HG02970 (cell line): ENCODE data around the gene KIAA0319L.

Source experiments
- ATAC-seq: cut with Tn5 transposase; IDR thresholded peaks from one replicate; pipeline ENCODE4 v1.9.1; 2021; ENCODE audit warnings: mild to moderate bottlenecking, moderate library complexity, moderate number of reproducible peaks; ENCODE audit not compliant: unreplicated experiment, low FRiP score

KIAA0319L gene

DNA sequence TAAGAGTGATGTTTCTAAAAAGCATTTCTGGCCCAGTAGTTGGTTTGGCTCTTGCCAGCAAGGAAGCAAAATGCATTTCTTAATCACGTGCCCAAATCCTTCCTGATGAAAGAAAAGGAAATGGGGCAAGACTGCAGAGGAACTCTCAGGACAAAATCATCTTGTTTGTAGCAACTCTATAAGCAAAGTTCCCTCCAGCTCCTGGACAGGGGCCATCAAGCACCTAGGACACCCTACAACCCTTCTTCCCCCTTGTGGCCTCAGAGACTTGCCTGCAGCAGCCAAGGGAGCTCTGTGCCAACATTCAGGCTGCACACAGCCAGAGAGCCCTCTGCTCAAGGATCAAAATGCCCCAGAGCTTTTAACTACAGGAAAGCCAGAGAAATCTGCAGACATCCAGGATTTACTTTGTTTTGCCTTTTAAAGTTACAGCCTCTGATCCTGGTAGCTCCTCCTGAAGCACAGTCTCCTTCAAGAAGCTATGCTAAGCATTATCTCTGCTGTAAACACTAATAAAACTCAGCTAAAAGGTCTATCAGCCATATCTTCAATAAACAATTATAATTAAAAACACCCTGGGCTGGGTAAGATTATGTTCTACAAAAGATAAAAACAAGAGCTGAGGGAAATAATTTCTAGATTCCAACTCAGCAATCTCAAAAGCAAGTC, 105.0 kb downstream of the KIAA0319L start:
- no peak for ATAC-seq

DNA sequence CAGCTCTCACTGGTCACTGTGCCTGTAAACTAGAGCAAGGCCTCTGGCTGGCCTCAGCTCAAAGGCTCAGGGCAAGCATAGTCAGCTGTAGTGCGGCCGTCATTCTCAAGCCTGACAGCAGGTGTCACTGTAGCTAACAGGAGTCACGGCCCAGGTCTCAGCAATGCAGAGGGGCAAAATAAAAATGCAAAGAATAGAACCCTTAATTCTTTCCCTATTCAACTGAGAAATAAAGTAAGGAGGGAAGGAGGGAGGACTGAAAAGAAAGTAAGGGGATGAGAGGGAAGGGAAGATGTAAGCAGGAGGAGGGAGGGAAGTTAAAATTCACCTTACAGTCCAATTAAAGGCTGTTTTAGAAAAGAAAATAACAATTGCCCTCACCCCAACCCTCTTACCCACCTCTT, 106.1 kb downstream of the KIAA0319L start:
- no peak for ATAC-seq

DNA sequence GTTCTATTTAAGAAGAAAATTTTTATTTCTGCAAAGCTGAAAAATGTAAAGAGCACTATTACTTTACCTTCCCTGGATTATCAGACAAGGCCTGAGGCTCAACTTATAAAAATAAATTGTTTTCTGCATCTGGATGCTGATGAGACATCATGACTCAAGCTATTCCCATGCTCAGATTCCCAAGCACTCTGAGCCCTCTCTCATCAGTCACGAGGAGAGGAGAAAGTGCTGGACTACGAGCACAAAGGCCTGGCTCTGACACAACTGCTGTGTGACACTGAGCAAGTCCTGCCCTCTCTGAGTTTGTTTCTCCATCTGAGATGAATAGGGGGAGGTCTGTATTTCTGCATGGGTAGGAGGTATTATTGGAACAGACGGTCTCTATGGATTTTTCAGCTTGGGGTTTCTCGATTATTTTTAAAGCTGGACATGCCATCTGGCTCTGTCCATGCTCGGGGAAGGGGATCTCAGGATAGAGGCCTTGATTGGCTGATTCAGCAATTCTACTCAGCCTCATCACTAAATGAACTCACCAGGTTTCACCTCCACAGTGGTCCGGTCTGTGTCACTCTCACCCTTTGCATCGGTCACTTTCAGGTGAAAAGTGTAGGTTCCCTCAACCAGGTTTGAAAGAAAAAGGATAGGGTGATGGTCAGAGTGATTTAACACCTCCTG, 107.7 kb downstream of the KIAA0319L start:
- ATAC-seq = no peak

- ATAC-seq = no peak
Observed at GRCh38 chr1:35448344-35448801, 108.8 kb downstream of the KIAA0319L start.

DNA sequence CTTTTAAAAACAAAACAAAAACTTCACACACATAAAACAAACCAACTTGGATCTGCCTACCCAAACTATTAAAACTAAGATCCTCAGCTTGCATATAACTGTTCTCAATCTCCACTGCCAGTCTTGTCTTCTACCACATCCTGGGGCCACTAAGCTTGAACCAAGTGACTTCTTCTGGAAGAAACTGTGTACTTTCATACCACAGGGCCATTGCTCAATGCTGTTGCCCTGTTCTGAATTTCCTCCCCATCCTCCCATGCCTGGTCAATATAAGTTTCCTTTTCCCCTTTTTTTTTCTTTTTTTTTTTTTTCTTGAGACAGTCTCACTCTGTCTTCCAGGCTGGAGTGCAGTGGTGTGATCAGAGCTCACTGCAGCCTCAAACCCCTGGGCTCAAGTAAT, 109.9 kb downstream of the KIAA0319L start:
- no peak for ATAC-seq

- no peak for ATAC-seq
Observed at GRCh38 chr1:35444519-35444774, 112.8 kb downstream of the KIAA0319L start.

GRCh38 chr1:35443768-35444518, 113.3 kb downstream of the KIAA0319L start:
- no peak for ATAC-seq

DNA sequence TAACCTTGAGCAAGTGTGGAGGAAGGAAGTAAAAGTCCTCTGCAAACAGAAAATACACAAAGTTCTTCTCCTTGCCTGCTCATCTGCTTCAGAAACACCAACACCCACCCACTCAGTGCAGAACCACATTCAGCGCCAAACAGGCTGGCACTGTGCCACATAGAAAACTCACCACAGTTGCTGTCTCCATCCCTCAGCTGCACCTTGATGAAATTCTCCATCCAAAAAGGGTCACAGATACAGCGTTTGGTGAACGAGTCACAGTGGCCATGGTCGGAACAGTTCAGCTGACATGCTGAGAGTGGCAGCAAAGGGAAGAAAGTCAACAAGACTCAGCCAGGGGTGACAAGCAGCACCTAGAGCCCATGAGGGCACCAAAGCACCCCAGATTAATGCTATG, 114.5 kb downstream of the KIAA0319L start:
- no peak for ATAC-seq

DNA sequence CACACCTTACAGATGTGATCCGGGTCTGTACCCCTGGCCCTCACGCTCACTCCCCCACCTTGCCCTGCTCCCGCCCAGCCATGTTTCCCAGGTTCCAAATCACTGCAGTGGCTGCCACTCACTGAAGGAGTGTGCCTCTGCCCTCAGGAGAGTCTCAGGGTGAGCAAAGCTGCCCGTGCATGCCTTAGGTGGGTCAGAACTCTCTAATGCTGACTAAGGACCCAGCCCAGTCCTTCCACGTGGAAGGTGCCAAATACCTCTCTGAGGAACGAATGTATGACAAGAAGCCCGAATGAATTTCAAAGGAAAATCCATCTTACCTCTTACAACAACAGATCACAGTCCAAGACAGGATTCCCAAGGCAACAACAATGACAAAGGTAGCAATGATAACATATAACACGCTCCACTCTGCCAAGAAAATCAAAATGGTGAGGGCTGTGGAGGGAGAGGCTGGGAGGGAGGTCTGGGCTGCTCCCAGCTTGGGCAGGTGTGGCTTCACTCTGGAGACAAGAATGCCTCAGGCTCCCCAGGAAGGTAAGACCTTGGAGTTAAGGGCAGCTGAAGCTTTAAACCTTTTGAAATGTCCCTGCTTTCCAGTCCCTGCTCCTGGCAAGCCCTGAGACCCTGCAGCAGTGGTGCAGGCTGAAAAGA, 115.2 kb downstream of the KIAA0319L start:
- ATAC-seq = no peak

DNA sequence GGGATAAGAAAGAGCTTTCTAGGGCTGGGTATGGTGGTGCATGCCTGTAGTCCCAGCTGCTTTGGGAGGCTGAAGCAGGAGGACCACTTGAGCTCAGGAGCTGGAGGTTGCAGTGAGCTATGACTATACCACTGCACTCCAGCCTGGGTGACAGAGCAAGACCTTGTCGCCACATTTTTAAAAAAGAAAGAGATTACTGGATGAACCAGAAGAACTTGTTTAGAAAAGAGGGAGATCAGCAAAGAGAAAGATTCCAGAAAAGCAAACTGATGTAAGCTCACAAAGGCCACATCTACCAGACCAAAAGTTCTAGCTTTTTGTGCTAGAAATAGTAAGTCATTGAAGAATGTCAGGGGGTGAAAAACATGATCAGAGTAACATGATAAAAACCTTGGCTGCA, 117.6 kb downstream of the KIAA0319L start:
- ATAC-seq = no peak

DNA sequence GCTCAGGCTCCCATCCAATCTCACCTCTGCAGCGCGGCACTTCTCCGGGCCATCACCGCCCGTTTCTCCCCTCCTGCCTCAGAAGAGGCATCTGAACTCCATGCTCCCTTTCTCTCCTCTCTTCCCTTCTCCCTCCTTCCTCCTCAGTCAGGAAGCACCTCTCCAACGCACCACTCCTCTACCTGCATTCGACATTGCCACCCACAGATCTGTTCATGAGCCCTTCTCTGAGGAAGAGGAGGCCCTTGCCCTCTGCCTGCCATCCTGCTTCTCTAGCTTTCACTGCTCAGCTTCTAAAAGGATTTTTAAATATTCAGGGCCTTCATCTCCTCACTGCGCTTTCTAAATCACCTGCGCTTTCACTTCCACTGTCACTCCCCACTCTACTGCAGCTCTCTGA, 120.0 kb downstream of the KIAA0319L start:
- no peak for ATAC-seq

- no peak for ATAC-seq
Observed at GRCh38 chr1:35436078-35436477, 121.1 kb downstream of the KIAA0319L start.

- ATAC-seq = no peak
Observed at GRCh38 chr1:35434703-35435102, 122.5 kb downstream of the KIAA0319L start.

- ATAC-seq = no peak
Observed at GRCh38 chr1:35433714-35434113, 123.5 kb downstream of the KIAA0319L start.

- no peak for ATAC-seq
Observed at GRCh38 chr1:35432231-35432630, 125.0 kb downstream of the KIAA0319L start.

GRCh38 chr1:35431173-35431599, 126.0 kb downstream of the KIAA0319L start:
- ATAC-seq = no peak

DNA sequence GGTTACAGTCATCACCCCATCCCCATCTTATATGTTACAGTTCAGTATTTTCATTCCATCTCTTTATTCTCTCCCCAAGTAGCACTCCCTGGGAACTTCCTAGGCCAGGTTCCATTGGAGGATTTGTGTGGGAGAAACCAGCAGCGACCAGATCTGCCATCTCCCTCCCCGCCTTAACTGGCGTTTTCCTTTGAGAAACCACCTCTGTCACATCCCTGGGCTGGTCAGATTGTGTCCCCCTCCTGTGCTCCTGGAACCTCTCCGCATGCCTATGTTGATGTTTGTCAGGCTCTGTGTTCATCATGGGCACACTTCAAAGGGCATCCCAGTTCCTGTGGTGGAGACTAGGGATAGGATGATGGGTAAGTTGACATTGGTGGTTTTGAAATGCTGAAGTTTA, 126.4 kb downstream of the KIAA0319L start:
- ATAC-seq = no peak

DNA sequence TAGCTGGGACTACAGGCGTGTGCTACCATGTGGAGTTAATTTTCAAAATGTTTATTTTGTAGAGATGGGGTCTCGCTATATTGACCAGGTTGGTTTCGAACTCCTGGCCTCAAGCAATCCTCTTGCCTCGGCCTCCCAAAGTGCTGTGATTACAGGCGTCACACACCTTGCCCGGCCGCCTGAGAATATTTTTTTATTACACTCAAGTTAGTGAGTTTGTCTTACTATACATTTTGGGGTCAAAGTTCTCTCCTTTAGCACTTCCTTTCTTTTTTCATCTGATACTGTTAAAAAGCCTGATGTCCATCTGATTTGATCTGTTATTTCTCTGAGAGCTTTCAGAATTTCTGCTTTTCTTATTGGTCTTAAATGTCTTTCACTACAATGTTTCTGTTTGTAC, 128.8 kb downstream of the KIAA0319L start:
- no peak for ATAC-seq

DNA sequence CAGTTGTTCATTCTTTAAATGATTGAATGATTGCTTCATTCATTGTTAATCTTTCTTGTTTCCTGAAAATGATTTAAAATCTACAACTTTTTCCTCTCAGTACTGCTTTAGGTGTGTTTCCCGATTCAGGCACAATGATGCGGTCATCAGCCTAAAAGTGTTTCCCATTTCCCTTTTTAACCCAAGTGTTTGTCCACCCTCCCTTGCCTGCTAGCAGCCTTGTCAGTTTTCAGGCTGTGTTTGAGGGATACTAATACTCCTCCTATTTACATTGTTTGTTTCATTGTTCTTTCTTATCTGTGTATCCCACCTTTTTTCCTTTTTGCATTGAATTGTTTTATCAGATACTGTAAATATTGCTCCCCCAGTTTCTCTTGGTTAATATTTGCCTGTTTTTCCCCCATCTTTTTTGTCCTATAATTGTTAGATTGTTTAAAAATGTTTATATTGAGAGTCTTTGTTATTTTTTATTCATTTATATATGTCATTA, 131.1 kb downstream of the KIAA0319L start:
- ATAC-seq = no peak

DNA sequence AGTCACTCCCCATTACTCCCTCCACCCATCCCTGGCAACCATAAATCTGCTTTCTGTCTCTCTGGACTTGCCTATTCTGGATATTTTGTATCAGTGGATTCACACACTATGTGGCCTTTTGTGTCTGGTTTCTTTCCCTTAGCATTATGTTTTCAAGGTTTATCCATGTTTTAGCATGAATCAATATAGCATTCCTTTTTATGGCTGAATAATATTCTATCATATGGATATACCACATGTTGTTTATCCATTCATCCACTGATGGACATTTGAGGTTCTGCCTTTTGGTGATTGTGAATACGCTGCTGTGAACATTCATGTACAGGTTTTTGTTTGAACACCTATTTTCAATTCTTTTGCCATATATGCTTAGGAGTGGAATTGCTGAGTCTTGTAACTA, 148.3 kb downstream of the KIAA0319L start:
- no peak for ATAC-seq

- no peak for ATAC-seq
Observed at GRCh38 chr1:35407743-35408142, 149.5 kb downstream of the KIAA0319L start.
